NCI-H510A (cell line): Measurements from ENCODE around the gene THBS3.
"Not testable (repeated sequence)": the region's sequence is repeated elsewhere in the genome, so short reads cannot be mapped to it uniquely, and the experiment has no call there.

Experiments
- DNase-seq: peaks from one replicate; lab custom pipeline; 2025; lab: John Stamatoyannopoulos, UW

Gene THBS3

DNA sequence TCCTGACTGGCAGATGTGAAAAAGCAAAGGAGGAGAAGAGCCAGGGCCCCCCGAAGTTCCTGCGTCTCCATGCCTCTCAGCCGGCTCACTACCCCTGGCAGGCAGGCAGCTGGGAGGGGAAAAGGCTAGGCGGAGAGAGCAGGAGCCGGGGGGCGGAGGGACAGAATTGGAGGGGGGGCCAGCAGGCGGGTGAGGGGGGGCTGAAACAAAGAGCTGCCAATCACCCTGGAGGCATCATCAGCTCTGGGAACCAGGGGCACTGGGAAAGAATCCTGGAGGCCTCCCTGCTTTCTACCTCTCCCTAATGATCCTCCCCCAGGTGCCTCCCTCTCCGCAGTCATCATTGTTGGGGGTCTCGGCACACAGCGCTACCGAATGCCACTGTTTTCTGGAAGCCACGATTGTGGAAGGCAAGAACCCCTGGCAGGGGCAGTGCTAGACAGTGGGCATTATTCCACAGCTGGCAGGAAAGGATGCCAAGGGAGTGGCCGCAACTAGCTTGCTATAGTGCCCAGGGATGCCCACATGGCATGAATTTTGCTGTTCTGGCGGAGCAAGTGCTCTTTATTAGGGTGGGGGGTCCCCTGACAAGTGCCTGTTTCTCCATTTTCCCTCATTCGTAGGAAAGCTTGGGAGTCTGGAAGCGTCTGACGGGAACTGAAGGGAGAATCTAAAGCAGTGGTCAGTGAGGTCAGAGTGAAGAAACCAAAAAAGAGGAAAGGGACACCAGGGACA is at the start of gene THBS3:
Gene THBS3, minus strand, starts transcription at position 92 of the 735 bp plus-strand sequence. Its CDS starts 21 bp downstream, at position 71.
- DNase-seq, result no peak

GRCh38 chr1:155256058-155256852 is 48.6 kb upstream of the THBS3 start:
- no peak for DNase-seq

- peak; percentile 49 for DNase-seq
Measured at GRCh38 chr1:155255243-155256007, 47.7 kb upstream of the THBS3 start, which contains the start of gene ENTREP3. Gene ENTREP3 (minus strand): TSS chr1:155255483. CDS start chr1:155254877, 606 bp downstream.

- DNase-seq, result no peak
Measured at GRCh38 chr1:155254714-155255242, 47.1 kb upstream of the THBS3 start.

- no peak for DNase-seq
Measured at GRCh38 chr1:155254228-155254713, 46.6 kb upstream of the THBS3 start.

DNA sequence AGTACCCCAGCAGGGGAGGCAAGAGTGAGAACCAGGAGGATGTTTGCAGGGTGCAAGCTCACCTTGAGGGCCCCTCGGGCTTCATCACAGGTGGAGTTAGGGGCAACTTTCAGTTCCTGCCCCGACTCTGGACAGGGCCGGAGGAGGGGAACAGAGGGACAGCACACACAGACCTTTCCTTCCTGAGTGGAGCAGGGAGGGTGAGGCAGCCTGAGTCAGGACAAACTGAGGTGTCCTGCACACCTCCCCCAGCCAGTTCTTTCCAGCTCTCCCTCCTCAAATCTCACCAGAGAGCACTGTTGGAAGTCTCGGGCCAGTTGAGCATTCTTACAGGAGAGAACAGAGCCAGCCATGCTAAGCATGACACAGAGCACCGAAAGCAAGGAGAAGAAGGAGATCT is 46.1 kb upstream of the THBS3 start:
- no peak for DNase-seq

GRCh38 chr1:155253208-155253607 is 45.5 kb upstream of the THBS3 start:
- DNase-seq, result no peak

GRCh38 chr1:155251566-155251965 is 43.9 kb upstream of the THBS3 start:
- DNase-seq, result no peak

DNA sequence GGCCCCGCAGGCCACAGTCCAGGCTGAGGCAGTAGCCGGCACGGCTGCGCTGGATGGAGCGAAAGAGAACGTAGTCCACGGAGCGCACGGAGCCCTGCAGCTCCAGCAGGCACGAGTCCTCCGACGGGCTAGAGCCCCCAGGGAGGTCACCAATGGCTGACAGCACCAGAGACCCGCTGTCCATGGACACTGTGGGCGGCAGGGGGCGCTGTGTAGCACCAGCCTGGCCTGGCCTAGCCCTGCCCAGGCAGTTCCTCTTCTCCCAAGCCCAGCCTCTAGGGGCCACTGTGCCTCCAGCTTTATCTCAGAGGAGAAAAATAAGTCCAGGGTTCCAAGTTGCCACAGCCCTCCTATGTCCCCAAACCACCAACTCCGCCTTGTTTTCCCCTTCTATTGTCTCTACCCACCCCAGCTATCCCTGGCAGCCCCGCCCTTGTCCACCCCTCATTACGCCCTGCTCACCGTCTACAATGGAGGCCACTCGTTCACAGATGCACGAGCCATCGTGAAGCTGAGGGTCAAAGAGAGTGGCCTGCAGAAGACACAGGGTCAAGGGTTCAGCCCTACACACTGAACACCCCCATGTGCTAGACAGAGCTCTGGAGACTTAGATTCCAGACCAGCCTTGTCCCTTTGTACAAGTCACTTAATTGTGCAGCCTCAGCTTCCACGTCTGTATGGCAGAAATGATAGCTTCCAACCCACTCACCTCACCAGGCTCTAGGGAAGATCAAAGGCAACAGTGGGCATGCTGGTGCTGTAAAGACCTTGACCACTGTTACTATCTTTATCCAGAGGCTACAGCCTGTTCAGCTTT is 43.1 kb upstream of the THBS3 start:
- DNase-seq, result peak; percentile 85

- DNase-seq, result no peak
Measured at GRCh38 chr1:155250246-155250632, 42.5 kb upstream of the THBS3 start.

- DNase-seq, result no peak
Measured at GRCh38 chr1:155247667-155248553, 40.2 kb upstream of the THBS3 start.

- not testable (repeated sequence) for DNase-seq
Measured at GRCh38 chr1:155246796-155247195, 39.1 kb upstream of the THBS3 start.

DNA sequence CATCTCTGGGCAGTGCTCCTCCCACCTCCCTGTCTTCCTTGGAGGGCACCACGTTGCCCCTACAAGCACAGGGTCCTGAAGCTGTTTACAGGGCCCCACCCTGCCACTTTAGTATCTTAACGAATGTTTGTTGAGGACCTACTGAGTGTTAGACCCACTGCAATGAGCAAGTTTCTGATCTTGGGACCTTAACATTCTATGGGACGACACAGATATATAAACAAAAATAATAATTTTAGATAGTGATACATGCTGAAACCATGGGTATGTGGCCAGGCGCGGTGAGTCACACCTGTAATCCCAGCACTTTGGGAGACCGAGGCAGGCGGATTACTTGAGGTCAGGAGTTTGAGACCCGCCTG is 37.4 kb upstream of the THBS3 start:
- DNase-seq, result no peak

GRCh38 chr1:155244368-155245162 is 36.9 kb upstream of the THBS3 start:
- peak; percentile 97 for DNase-seq

GRCh38 chr1:155242805-155243358 is 35.2 kb upstream of the THBS3 start:
- DNase-seq, result no peak

DNA sequence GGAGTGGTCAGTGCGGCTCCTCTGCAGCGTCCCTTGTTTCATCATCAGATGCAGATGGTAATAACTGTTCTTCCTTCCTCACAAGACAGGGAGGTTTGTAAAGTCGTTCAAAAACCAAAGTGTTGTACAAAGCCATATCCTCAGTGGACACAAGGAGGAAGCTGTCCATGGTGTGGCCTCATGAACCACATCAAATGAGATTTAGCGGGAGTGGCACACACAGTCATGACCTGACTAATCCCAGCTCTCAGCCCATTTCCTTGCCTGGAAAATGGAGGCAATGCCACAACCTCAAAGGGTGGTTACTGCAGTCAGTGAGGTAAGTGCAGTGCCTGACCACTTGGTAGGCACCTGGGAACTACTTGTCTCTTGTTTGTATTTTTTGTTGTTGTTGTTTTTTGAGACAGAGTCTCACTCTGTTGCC is 34.2 kb upstream of the THBS3 start:
- DNase-seq, result no peak

DNA sequence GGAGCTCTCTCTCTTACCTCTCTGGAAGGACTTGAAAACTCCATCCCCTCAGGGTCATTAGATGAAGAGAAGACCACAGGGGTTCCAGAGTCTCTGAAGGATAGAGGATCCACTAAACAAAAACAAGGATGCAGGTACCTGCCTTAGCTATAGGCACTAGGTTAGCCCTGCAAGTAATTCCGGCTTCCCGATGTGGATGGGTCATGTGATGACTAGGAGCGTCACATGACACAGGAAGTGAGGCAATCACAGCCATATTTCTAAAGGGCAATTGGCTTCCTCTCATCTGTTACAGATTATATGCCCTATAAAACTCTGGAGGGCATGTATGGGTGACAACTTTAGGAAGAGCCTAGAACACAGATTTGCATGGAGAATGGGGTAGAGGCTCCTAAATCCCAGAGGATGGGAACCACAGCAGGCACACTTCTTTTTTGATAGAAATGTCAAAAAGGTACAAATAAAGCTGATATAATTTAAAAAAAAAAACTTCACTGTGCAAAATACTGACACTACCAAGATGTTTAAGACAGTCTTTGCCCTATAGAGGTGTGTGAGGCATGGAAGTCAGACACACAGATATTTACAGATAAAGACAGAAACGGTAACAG is 33.5 kb upstream of the THBS3 start:
- DNase-seq, result peak; percentile 48

DNA sequence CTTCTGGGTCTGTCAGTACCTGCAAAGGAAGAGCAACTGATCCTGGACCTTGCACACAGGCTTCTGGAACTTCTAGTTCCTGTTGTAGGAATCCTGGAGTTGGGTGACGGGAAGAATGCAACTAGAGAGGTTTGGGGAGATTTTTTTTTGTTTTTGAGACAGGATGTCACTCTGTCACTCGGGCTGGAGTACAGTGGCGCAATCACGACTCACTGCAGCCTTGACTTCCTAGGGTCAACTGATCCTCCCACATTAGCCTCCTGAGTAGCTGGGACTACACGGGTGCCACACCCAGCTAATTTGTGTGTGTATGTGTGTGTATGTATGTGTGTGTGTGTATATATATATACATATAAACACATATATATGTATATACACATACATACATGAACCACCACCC is 28.8 kb upstream of the THBS3 start:
- DNase-seq, result no peak

GRCh38 chr1:155235375-155235774 is 27.7 kb upstream of the THBS3 start:
- DNase-seq, result not testable (repeated sequence)
